DOHH2 (cell line): Measurements from ENCODE around the gene ITPR1.

Experiments used
- H3F3A ChIP-seq: fragments of 200-600 bp; sonication (generic), shearing (Covaris generic); 2 replicates; pipeline ENCODE4 v1.6.0; 2016; ENCODE audit warnings: antibody characterized with exemption, mild to moderate bottlenecking; ENCODE audit not compliant: control insufficient read depth, insufficient read depth
- H3K27ac ChIP-seq: fragments of 200-600 bp; sonication (generic); 2 replicates; pipeline ENCODE4 v1.5.1; 2014; ENCODE audit warnings: low read depth, mild to moderate bottlenecking, low read length, moderate library complexity
- H3K27me3 ChIP-seq: fragments of 200-600 bp; sonication (generic); 2 replicates; pipeline ENCODE4 v1.6.1; 2014; ENCODE audit warnings: mild to moderate bottlenecking, low read length, mixed read lengths; ENCODE audit not compliant: control insufficient read depth
- H3K36me3 ChIP-seq: fragments of 200-600 bp; sonication (generic); 2 replicates; pipeline ENCODE4 v1.6.1; 2014; ENCODE audit warnings: mild to moderate bottlenecking, low read length, moderate library complexity, mixed read lengths; ENCODE audit not compliant: control insufficient read depth
- H3K4me1 ChIP-seq: fragments of 200-600 bp; sonication (generic); 2 replicates; pipeline ENCODE4 v1.6.1; 2014; ENCODE audit warnings: mild to moderate bottlenecking, low read length, mixed read lengths; ENCODE audit not compliant: control insufficient read depth
- H3K4me2 ChIP-seq: fragments of 200-600 bp; sonication (generic); 2 replicates; pipeline ENCODE4 v1.6.0; 2014; ENCODE audit warnings: mild to moderate bottlenecking, low read length, moderate library complexity
- H3K4me3 ChIP-seq: fragments of 200-600 bp; sonication (generic); 2 replicates; pipeline ENCODE4 v1.5.1; 2014; ENCODE audit warnings: mild to moderate bottlenecking, low read length, mixed read lengths
- H3K79me2 ChIP-seq: fragments of 200-600 bp; sonication (generic); 2 replicates; pipeline ENCODE4 v1.6.1; 2014; ENCODE audit warnings: mild to moderate bottlenecking, low read length, mixed read lengths; ENCODE audit not compliant: control insufficient read depth
- H3K9me2 ChIP-seq: fragments of 200-600 bp; sonication (generic); replicated peaks from 2 replicates; pipeline ENCODE4 v1.6.1; 2014; ENCODE audit warnings: mild to moderate bottlenecking, low read length, mixed read lengths; ENCODE audit not compliant: control insufficient read depth
- H3K9me3 ChIP-seq: fragments of 200-600 bp; sonication (generic); 2 replicates; pipeline ENCODE4 v1.6.1; 2014; ENCODE audit warnings: antibody characterized with exemption, low read length, mixed read lengths; ENCODE audit not compliant: control insufficient read depth, insufficient read depth
- H4K20me1 ChIP-seq: fragments of 200-600 bp; sonication (generic); 2 replicates; pipeline ENCODE4 v1.6.0; 2014; ENCODE audit warnings: low read depth, mild to moderate bottlenecking, antibody characterized with exemption, low read length, moderate library complexity; ENCODE audit not compliant: control insufficient read depth, insufficient read depth
- EZH2phosphoT487 ChIP-seq: fragments of 200-600 bp; sonication (generic); IDR thresholded peaks from 2 replicates; pipeline ENCODE4 v1.6.1; 2017; ENCODE audit warnings: borderline replicate concordance, mild to moderate bottlenecking, antibody characterized with exemption, low read length, moderate library complexity, mixed read lengths
- TF ChIP-seq, protein P1 (sequence below): fragments of 200-600 bp; sonication (generic); IDR thresholded peaks from one replicate; pipeline ENCODE4 v1.5.1; 2014; ENCODE audit warnings: antibody characterized with exemption, mild to moderate bottlenecking, low read depth, low read length; ENCODE audit not compliant: poor library complexity, severe bottlenecking

ITPR1 gene

DNA sequence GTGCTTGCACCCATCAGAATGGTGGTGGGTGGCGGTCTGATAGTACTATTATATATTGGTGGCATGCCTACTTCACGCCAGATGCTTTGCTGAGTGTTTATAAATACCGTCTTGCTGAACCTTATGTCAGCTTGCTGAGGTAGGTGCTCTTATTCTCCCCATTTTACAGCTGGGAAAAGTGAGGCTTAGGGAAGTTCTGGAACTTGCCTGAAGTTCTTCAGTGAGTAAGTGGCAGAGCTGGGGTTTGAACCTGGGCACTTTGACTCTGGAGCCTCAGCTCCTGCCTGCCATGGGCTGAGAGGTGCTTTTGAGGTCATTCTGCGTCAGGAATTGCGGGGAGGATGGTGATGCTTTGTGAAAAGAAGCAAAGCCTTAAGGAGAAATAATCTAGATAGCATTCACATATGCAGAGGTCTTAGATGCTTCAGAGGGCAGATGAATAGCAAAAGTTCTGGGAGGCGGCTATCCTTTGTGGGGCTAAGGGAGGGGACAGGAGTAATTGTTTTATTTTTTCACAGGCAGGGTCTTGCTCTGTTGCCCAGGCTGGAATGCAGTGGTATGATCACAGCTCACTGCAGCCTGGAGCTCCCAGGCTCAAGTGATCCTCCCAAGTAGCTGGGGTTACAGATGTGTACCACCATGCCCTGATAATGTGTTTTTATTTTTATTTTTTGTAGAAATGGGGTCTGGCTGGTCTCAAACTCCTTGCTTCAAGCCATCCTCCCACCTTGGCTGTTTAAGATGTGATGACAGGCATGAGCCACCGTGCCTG, 18.5 kb downstream of the ITPR1 start:
- Histone ChIP-seq H4K20me1 (no peaks in the 10 kb centered on the region), H3F3A (peaks cover 10% of the 10 kb centered on the region), H3K4me1 (peaks cover 32% of the 10 kb centered on the region), H3K4me2 (no peak overlapping the region), H3K36me3 (peaks cover 9% of the 10 kb centered on the region), H3K9me3 (no peaks in the 10 kb centered on the region), H3K9me2 (no peaks in the 10 kb centered on the region), H3K27ac (no peak overlapping the region), H3K27me3 (no peaks in the 10 kb centered on the region), H3K4me3 (no peak overlapping the region), H3K79me2 (peaks cover 33% of the 10 kb centered on the region)
- TF ChIP-seq, protein P1, sequence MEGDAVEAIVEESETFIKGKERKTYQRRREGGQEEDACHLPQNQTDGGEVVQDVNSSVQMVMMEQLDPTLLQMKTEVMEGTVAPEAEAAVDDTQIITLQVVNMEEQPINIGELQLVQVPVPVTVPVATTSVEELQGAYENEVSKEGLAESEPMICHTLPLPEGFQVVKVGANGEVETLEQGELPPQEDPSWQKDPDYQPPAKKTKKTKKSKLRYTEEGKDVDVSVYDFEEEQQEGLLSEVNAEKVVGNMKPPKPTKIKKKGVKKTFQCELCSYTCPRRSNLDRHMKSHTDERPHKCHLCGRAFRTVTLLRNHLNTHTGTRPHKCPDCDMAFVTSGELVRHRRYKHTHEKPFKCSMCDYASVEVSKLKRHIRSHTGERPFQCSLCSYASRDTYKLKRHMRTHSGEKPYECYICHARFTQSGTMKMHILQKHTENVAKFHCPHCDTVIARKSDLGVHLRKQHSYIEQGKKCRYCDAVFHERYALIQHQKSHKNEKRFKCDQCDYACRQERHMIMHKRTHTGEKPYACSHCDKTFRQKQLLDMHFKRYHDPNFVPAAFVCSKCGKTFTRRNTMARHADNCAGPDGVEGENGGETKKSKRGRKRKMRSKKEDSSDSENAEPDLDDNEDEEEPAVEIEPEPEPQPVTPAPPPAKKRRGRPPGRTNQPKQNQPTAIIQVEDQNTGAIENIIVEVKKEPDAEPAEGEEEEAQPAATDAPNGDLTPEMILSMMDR, result no peak
- TF ChIP-seq EZH2phosphoT487, result no peak

DNA sequence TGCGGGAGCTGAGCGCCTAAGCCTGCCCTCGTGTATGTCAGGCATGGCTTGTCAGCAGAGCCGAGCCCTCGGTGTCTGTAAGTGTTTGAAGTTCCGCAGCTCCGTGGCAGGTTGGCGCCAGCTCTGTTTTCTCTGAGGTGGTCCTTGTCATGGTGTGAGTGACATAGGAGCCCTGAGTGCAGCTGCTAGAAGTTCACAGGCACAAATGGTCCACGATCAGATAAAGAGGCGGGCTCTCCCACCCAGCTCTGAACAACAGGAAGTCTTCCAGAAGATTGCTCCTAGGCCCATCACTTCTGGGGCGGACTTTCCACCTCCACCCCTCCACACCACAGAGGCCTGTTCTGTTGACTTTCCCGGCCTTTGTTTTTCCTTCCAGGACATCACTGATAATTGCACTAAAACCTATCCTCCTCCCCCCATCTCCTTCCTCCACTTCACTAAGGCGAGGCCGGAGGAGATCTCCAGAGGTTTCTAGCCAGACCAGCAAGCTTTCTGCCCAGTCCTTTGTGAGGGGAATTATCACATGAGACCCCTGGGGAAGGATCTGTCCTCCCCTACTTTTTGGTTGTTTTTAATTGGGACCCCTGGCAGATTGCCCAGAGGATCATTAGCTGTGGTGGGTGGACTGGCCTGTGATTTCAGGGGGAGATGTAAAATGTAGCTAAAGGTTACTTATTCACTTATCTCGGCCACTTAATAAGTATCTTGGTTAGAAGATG, 19.9 kb downstream of the ITPR1 start:
- no peaks in the 10 kb centered on the region for H3K9me3 ChIP-seq
- H3K9me2 ChIP-seq, result no peaks in the 10 kb centered on the region
- H3K36me3 ChIP-seq, result peaks cover 11% of the 10 kb centered on the region
- H3F3A ChIP-seq, result no peaks in the 10 kb centered on the region
- H3K4me1 ChIP-seq, result peaks cover 25% of the 10 kb centered on the region
- TF ChIP-seq, protein P1, result no peak
- no peak for TF ChIP-seq EZH2phosphoT487
- no peak overlapping the region for H3K4me2 ChIP-seq
- no peak overlapping the region for H3K4me3 ChIP-seq
- H3K27ac ChIP-seq, result no peak overlapping the region
- H4K20me1 ChIP-seq, result no peaks in the 10 kb centered on the region
- peaks cover 21% of the 10 kb centered on the region for H3K79me2 ChIP-seq
- H3K27me3 ChIP-seq, result no peaks in the 10 kb centered on the region

DNA sequence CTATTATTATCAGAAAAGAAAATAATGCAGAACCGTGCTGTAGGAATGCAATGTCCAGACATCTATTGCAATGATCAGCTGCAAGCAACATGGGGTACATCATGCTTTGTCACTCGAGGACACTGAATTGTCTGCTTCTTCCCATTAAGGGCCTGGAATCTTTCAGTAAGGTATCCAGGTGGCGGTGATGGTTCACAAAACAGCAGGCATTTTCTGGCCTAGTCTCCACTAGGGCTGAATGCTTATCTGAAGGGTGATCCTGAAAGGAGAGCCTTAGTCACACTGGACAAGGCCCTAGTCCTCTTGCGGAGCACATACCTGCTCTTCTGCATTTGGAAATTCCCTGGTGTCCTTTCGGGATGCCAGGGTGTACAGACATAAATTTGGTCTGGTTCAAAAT, 21.2 kb downstream of the ITPR1 start:
- Histone ChIP-seq H3K79me2 (peaks cover 12% of the 10 kb centered on the region), H3F3A (no peaks in the 10 kb centered on the region), H3K27me3 (no peaks in the 10 kb centered on the region), H4K20me1 (no peaks in the 10 kb centered on the region), H3K4me2 (no peak overlapping the region), H3K9me2 (no peaks in the 10 kb centered on the region), H3K27ac (no peak overlapping the region), H3K36me3 (peaks cover 11% of the 10 kb centered on the region), H3K4me3 (no peak overlapping the region), H3K4me1 (peaks cover 23% of the 10 kb centered on the region), H3K9me3 (no peaks in the 10 kb centered on the region)
- TF ChIP-seq EZH2phosphoT487, result no peak
- TF ChIP-seq, protein P1, result no peak
